Pons (tissue), 1 donor: ENCODE results near the gene GRIK4.
"Not testable (repeated sequence)": the region's sequence is repeated elsewhere in the genome, so short reads cannot be mapped to it uniquely, and the experiment has no call there.

ENCODE experiments used
- DNase-seq: peaks from one replicate; pipeline ENCODE4 v3.0.0-alpha.2; 2016; ENCODE audit warnings: low spot score

GRIK4 gene

GRCh38 chr11:121004206-121004840 is 492.8 kb downstream of the GRIK4 start:
- no peak for DNase-seq

DNA sequence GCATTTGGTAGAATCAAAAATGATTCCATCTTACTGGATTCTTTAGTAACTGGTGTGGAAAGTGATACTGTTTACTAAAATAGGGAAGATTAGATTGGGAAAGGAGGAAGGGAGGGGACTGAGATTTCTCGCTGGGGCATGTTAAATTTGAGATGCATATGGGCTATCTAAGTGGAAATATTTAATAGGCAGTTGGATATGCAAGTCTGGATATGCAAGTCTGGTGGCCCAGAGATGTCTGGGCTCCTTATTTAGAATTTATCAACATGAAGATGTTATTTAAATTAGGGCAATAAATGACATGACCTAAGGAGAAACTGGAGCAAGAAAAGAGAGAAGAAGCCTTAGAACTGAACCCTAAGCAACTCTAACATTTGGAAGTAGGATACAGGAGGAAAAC is 495.4 kb downstream of the GRIK4 start:
- DNase-seq, result no peak

DNA sequence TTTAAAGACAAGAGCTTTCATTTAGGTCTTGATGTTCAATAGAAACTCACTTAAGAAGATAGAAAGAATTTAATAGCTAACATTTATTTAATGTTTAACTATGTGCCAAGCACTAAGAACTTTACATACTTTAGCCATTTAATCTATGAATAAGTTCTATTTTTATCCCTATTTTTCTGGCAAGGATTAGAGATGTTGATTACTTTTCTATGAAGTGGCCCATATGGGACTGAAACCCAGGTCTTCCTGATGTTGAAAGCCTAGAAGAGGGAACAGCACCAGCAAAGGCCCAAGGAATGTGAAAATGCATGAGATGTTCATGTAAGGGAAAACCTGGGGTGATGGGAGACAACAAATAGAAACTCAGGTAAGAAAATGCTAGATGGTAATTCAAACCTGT is 497.0 kb downstream of the GRIK4 start:
- no peak for DNase-seq

- DNase-seq, result no peak
These were observed 500.5 kb downstream of the GRIK4 start for GRCh38 chr11:121012091-121012490.

GRCh38 chr11:121018746-121019145 is 507.2 kb downstream of the GRIK4 start:
- no peak for DNase-seq

GRCh38 chr11:121021718-121022117 is 510.2 kb downstream of the GRIK4 start:
- DNase-seq, result not testable (repeated sequence)

DNA sequence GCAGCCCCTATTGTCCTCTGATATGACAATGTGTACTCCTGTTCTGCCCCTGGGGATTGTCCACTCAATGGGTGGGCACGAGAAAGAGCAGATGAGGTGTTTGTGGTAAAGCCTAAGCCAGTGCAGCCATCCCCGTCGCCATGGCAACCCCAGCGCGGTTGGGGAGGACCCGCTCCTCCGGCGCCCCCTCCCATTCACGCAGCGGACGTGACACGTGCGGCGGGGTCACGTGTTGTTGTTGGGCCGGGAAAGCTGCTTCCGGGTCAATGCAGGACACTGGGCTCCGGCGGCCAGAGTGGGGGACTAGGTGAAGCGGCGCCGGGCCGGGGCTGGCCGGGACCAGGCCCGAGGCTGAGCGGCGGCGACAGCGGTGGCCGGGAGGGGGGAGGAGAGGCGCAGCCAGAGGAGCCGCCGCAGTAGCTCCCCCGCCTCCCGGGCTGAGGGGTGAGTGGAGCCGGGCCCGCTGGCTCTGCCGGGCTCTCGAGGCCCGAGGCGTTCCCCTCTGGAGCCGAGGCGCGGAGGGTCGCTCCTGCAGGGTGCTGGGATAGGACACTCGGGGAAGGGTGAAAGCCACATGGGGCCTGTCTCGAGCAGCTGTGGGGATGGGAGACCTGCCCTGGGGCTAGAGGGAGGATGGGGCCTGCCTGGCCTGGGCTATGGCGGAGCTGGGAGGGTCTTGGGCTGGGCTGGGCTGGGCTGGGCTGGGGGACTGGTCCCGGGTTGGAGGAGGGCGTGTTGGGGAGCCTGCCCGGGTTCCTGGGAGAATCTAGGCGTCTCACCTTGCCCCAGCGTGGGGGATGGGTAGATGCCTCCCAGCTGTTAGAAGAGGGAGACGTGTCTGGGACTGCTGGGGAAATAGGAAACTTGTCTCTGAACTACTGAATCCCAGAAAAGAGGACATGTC is 512.6 kb downstream of the GRIK4 start, which contains the start of gene TBCEL:
Gene TBCEL (plus strand): TSS at position 255 of the 904 bp plus-strand sequence. CDS start 21,589 bp downstream, outside the sequence.
- DNase-seq, result peak; percentile 79

- DNase-seq, result no peak
These were observed 513.4 kb downstream of the GRIK4 start for GRCh38 chr11:121024989-121025388.

GRCh38 chr11:121029153-121029552 is 517.6 kb downstream of the GRIK4 start:
- DNase-seq, result no peak

DNA sequence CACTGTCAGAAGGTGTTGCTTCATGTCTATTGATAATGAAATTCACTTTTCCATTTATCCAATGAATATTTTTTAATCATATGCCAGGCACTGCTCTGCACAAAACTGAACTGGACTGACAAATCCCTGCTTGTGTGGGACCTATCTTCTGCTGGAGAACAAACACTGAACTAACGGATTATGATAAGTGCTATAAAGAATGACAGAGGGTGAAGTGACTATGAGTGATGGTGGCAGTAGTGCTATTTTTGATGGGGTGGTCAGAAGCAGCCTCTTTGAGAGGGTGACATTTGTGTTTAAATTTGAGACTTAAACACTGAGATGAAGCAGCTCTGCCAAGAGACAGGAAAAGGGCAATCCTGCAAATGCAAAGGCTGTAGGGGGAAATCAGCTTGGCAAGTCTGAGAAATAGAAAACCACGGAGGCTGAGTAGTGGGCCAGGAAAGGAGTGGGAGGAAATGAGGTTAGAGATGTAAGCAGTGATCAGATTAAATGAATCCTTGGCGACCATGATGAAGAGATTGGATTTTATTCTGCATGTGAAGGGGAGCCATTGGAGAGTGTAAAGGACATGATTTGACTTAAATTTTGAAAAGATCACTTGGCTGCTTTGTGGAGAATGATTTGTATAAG is 518.4 kb downstream of the GRIK4 start:
- DNase-seq, result no peak

DNA sequence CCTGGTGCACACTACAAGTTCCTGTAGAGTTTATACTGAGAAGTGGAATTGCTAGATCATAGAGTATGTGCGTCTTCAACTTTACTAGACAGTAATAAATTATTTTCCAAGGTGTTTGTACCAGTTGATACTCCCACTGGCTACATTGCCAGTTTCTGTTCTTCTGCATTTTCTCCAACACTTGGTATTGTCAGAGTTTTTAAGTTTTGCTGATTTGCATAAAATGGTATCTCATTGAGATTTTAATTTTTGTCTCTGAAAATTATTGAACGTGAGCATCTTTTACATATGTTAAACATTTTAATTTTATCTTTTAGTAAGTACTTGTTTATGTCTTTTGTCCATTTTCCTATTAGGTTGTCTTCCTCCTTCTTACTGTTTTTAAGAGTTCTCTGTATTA is 519.6 kb downstream of the GRIK4 start:
- no peak for DNase-seq

GRCh38 chr11:121031648-121032047 is 520.1 kb downstream of the GRIK4 start:
- DNase-seq, result not testable (repeated sequence)

DNA sequence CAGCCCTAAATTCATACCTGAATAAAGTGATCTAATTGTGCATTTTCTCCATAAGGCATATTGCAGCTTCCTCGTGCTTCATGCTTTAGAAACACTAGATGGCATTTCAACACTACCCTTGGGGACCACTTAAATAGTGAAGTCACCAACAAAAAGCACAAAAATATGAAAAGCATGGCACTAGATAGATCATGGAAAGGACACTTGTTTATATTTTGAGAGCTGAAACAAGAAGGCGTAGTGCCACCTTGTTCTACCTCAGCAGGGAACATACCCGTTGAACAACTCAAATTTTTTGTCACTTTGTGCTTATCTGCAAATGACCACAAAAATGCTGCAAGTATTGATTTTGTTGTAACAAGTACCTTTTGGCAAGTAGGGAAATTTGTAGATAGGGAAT is 521.0 kb downstream of the GRIK4 start:
- DNase-seq, result no peak

DNA sequence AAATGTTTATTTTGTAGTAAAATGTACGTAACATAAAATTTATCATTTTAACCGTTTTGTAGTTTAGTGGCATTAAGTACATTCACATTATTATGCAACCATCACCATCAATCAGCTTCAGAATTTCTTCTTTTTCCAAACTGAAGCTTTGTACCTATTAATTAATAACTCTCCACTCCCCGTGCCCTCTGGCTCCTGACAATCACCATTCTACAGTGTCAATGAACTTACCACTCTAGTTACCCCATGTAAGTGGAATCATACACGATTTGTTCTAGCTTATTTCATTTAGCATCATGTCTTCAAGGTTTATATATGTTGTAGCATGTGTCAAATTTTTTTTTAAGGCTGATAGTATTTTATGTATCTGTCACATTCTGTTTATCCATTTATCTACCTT is 522.1 kb downstream of the GRIK4 start:
- DNase-seq, result no peak

DNA sequence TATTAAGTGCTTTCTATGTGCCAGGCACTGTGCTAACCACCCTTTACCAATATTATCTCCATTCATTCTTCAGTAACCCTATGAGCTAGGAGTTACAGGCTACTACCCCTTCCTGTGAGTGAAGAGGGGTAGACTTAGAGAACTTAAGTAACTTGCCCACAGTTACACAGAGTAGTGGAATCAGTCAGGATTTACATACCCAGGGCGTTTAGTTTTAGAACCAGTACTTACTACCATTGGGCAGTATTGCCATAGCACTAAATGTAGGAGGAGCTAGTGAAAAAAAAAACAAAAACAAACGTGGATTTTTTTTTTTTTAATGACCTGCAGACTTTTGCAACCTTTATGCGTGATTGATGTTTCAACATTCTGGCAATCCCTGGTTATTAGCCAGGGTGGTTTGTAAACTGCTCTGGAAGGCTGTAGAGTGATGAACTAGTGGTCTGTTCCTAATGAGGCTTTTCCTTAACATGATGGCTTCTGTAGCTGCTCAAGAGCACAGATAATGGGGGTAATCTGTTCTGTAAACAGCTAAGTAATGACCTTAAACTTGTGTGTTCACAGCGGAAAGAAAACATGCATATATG is 523.7 kb downstream of the GRIK4 start:
- no peak for DNase-seq

DNA sequence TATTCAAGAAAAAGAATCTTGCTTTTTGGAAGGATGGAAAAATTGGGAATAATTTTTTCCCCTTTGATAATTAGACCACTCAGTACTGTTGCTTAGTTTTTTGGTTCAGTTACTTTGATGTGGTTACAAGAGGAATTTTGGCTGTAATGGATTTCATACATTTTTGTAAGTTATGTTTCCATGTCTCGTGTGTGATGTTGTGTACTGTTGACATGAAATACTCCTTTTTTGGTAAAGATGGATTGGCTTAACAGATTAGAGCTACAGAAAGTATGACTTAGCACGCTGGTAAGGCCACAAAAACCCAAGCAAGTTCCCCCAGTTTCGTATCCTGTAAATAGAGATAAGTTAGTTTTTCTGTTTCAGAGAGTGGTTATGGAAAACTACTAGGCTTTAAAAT is 524.2 kb downstream of the GRIK4 start:
- DNase-seq, result no peak

GRCh38 chr11:121037016-121037415 is 525.5 kb downstream of the GRIK4 start:
- DNase-seq, result no peak
